Sigmoid colon (tissue), 4 donors: Measurements from ENCODE around the gene CEP68.

Experiments used
- CTCF ChIP-seq, 4 experiments: fragments of 450-650 bp in 3 of 4; fragments of 200-600 bp in 1 of 4; IDR thresholded peaks; one replicate each; pipeline ENCODE4 v1.5.1; 2016 to 2019; ENCODE audit warnings: antibody characterized with exemption in 4 of 4, mild to moderate bottlenecking in 3 of 4, moderate library complexity in 2 of 4
- EP300 ChIP-seq, 4 donors: sonication (generic); formaldehyde crosslinking; IDR thresholded peaks; one replicate each; pipeline ENCODE4 v1.6.1; 2017; ENCODE audit warnings: antibody characterized with exemption in 4 of 4
- POLR2A ChIP-seq, 2 donors: fragments of 450-650 bp; IDR thresholded peaks; one replicate each; pipeline ENCODE4 v1.6.1; 2016; ENCODE audit warnings: antibody characterized with exemption in 2 of 2, mild to moderate bottlenecking in 2 of 2, moderate library complexity in 2 of 2
- POLR2AphosphoS5 ChIP-seq, 4 donors: sonication (generic); formaldehyde crosslinking; IDR thresholded peaks; one replicate each; pipeline ENCODE4 v1.6.1; 2017; ENCODE audit warnings: antibody characterized with exemption in 4 of 4

DNA sequence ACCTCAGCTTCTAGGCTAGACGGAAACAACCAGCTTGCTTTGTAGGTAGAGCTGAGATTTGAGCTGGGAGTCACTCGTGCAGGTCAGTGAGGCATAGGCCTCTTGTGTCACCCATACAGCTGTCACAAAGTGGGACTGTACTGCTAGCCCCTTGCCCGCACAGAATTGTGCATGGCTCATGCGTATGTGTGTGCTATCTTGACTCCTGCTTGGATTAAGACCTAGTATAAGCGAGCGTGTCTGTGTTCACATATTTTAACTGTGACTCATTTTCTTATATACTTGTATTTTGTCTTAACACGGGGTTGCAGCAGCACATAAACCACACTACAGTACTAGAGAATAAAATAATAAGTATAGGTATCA is 20.1 kb downstream of the CEP68 start:
- TF ChIP-seq CTCF (IDR thresholded peaks at IDR 0.05) (no peak), POLR2AphosphoS5 (IDR thresholded peaks at IDR 0.05) (no peak), EP300 (IDR thresholded peaks at IDR 0.05) (no peak), POLR2A (IDR thresholded peaks at IDR 0.05) (no peak)
